ENCODE results near the gene DLX1.
"Not testable (repeated sequence)": the region's sequence is repeated elsewhere in the genome, so short reads cannot be mapped to it uniquely, and the experiment has no call there.

DLX1 gene

DNA sequence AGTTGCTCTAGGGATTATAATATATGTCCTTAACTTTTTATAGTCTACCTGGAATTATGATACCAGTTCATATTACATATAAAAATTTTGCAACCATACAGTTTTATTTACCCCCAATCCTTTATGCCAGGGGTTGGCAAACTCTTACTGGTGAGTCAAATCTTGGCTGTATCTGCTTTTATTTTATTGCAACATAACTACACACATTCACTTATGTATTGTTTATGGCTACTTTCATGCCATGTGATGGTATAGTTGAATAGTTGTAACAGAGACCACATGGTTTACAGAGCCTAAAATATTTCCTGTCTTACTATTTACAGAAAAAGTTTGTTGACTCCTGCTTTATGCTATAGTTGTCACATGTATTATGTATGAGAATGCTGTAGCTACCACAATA lies 43.2 kb downstream of the DLX1 start:
- no peak for DNase-seq

DNA sequence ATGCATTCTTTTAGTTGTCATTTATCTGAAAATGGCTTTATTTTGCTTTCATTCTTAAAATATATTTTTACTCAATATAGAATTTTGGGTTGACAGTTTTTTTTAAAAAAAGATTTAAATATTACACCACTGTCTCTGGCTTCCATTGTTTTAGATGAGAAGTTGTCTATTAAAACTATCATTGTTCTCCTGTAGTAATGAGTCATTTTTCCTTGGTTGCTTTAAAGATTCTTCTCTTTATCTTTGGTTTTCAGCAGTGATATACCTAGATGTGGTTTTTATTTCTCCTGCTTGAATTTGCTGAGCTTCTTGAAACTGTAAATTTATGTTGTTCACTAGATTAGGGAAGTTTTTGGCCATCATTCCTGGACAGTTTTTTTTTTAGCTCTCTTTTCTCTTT lies 44.1 kb downstream of the DLX1 start:
- DNase-seq, result no peak

DNA sequence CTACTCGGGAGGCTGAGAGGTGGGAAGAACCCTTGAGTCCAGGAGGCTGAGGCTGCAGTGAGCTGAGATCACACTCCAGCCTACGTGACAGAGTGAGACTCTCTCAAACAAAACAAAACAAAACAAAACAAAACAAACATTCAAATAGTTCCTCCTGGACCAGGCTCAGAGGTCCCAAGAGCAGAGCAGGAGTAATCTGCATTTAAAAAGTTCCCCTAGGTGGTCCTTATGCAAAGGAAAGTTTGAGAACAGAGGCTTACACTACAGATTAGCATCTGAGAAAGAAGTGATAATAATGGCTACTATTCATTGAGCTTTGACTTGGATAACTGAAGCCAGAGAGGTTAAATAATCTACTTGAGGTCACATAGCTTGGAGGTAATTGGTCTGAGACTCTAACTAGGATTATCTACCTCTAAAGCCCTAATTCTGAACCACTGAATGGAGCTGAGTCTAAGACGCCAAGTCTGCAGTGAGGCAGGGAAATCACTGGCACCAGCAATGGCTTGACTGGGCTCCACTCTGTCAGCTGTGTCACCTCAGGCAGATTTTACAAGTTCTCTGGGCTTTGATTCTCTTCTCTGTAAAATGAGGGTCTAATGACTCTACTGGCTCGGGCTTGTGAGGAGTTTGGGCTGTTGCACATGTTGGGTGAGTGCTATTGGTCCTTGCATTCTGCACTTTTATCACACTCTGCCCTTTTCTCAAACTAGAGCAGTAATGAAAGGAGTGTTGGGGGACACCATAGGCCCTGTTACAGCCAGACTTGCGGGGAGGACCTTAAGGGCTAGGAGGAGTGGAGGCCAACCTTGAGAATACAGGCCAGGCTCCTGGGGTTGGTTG lies 46.6 kb downstream of the DLX1 start:
- no peak for DNase-seq

DNA sequence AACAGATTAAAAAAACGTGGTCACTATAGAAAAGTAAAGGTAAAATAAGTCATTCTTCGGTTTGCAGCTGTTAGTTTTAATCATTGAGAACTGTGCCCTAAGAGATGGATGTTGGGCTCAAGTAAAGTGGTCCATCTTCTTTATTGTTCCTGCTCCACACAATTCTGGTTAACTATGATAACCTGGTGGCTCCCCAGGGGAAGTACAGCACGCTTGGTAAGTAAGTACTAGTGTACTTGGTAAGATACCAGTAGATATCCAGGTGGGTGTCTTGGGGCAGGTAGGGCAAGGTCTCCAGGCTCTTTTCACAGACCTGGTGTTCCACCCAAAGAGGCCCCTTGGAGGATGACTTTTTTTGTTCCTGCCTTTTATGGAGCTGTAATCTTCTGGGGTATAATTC lies 49.0 kb downstream of the DLX1 start:
- DNase-seq, result no peak

DNA sequence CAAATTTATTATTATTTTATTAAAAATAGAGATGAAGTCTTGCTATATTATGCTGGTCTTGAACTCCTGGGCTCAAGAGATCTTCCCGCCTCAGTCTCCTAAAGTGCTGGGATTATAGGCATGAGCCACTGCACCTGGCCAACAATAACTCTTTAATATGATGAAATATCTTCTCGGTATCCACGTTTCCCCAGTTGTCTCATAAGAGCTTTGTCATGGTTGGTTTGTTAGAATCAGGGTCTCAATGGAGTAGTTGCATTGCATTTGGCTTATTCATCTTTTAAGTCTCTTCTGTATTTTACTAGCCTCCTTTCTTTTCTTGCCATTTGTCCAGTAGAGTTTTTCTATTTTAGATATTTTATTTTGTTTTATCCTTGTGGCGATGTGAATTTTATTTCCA lies 50.1 kb downstream of the DLX1 start:
- DNase-seq, result no peak

DNA sequence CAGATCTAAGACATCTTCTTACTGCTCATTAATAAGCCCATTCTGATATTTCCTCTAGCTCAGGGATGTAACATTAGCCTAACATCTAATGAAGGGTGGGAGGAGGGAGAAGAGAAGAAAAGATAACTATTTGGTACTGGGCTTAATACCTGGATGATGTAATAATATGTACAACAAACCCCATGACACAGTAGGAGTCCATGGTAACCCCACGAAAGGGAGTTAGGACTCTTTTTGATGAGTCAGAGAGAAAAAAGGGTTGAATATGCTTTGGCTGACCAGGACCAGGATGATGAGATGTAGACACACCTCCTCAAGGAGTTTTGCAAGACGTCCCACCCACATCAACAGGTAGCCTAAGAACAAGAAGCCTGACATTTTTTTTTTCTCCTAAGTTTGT lies 51.8 kb downstream of the DLX1 start:
- no peak for DNase-seq

DNA sequence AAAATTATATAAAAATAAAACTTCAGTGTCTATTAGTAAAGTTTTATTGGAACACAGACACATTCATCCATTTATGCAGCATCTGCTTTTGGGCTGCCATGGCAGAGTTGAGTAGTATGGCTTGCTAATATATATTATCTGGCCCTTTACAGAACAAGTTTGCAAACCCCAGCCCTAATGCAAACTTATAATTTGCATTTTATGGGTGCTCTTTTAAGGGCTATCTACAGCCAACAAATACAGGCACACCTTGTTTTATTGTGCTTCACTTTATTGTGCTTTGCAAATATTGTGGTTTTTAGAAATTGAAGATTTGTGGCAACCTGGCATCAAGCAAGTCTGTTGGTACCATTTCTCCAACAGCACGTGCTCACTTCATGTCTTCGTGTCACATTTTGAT lies 52.6 kb downstream of the DLX1 start:
- DNase-seq, result no peak

DNA sequence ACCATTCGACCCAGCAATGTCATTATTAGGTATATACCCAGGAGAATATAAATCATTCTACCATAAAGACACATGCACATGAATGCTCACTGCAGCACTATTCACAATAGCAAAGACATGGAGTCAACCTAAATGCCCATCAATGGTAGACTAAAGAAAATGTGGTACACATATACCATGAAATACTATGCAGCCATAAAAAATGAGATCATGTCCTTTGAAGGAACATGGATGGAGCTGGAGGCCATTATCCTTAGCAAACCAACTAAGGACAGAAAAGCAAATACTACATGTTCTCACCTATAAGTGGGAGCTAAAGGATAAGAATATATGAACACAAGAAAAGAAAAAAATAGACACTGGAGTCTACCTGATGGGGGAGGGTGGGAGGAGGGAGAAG lies 53.4 kb downstream of the DLX1 start:
- not testable (repeated sequence) for DNase-seq
